CD14-positive monocyte (primary cell): ENCODE results near the gene NFIC. TPM values are rescaled to one million over a fixed set of nuclear protein-coding genes. Genes with fewer than 3 reads are reported as not detected.

Experiments
- DNase-seq, 3 donors: peaks; one replicate each; pipeline ENCODE4 v3.0.0-alpha.2; 2011 to 2022
- H2AFZ ChIP-seq: 2 replicates; pipeline ENCODE4 v1.6.0; 2012; ENCODE audit warnings: mild to moderate bottlenecking, low read depth, low read length, inconsistent platforms; ENCODE audit not compliant: insufficient read depth, poor library complexity, severe bottlenecking
- H3K27ac ChIP-seq, 2 donors: 1 replicate in 1 of 2; 2 replicates in 1 of 2; pipeline ENCODE4 v1.5.1; 2012 to 2013; ENCODE audit warnings: low read length in 2 of 2, control low read depth in 1 of 2, inconsistent platforms in 1 of 2, low read depth in 1 of 2, mild to moderate bottlenecking in 1 of 2
- H3K27me3 ChIP-seq, 2 donors: one replicate each; pipeline versions ENCODE4 v1.6.0 to v1.6.1; 2011 to 2013; ENCODE audit warnings: low read length in 2 of 2; ENCODE audit not compliant: control insufficient read depth in 2 of 2, insufficient read depth in 2 of 2
- H3K36me3 ChIP-seq, 2 donors: replicated peaks in 1 of 2; 1 replicate in 1 of 2; 2 replicates in 1 of 2; pipeline versions ENCODE4 v1.5.1 to v1.6.1; 2012 to 2013; ENCODE audit warnings: low read length in 2 of 2, control low read depth in 1 of 2, inconsistent platforms in 1 of 2, mild to moderate bottlenecking in 1 of 2; ENCODE audit not compliant: insufficient read depth in 2 of 2, control insufficient read depth in 1 of 2
- H3K4me1 ChIP-seq, 2 donors: 1 replicate in 1 of 2; 2 replicates in 1 of 2; pipeline versions ENCODE4 v1.5.1 to v1.6.1; 2012 to 2013; ENCODE audit warnings: low read length in 2 of 2, control low read depth in 1 of 2, inconsistent platforms in 1 of 2, mild to moderate bottlenecking in 1 of 2, moderate library complexity in 1 of 2; ENCODE audit not compliant: insufficient read depth in 2 of 2, control insufficient read depth in 1 of 2
- H3K4me2 ChIP-seq: replicated peaks from 2 replicates; pipeline ENCODE3; 2012; ENCODE audit warnings: low read length, moderate library complexity, mild to moderate bottlenecking; ENCODE audit not compliant: poor library complexity, severe bottlenecking; ENCODE audit errors: extremely low read depth
- H3K4me3 ChIP-seq, 3 experiments: fragments of 200-600 bp in 1 of 3; sonication (generic) in 1 of 3; replicated peaks in 1 of 3; 1 replicate in 2 of 3; 2 replicates in 1 of 3; pipeline ENCODE4 v1.5.1; 2011 to 2013; ENCODE audit warnings: low read length in 3 of 3, mild to moderate bottlenecking in 3 of 3, control low read depth in 2 of 3, low read depth in 2 of 3, inconsistent platforms in 1 of 3, moderate library complexity in 1 of 3
- H3K79me2 ChIP-seq: 2 replicates; pipeline ENCODE4 v1.6.0; 2012; ENCODE audit warnings: mild to moderate bottlenecking, control low read depth, inconsistent platforms, low read length, moderate library complexity; ENCODE audit not compliant: insufficient read depth
- H3K9ac ChIP-seq: 2 replicates; pipeline ENCODE4 v1.6.0; 2017; ENCODE audit warnings: low read length, mild to moderate bottlenecking; ENCODE audit not compliant: insufficient read depth, poor library complexity, severe bottlenecking
- H3K9me3 ChIP-seq, 2 donors: replicated peaks in 1 of 2; 1 replicate in 1 of 2; 2 replicates in 1 of 2; pipeline versions ENCODE4 v1.5.1 to v1.6.1; 2012 to 2013; ENCODE audit warnings: low read length in 2 of 2, control low read depth in 1 of 2; ENCODE audit not compliant: control insufficient read depth in 1 of 2, insufficient read depth in 1 of 2
- H4K20me1 ChIP-seq: 2 replicates; pipeline ENCODE4 v1.6.0; 2012; ENCODE audit warnings: mild to moderate bottlenecking, low read length, control low read depth, moderate library complexity; ENCODE audit not compliant: insufficient read depth
- H3K27ac Mint-ChIP-seq, 7 donors: one replicate each; pipeline ENCODE4 v1.8.0; 2020; ENCODE audit warnings: mild to moderate bottlenecking in 7 of 7, mixed read lengths in 7 of 7, moderate library complexity in 6 of 7, inconsistent platforms in 2 of 7
- H3K27me3 Mint-ChIP-seq, 3 donors: one replicate each; pipeline ENCODE4 v1.8.0; 2021 to 2022; ENCODE audit warnings: low read depth in 3 of 3, mild to moderate bottlenecking in 3 of 3, mixed read lengths in 3 of 3, moderate library complexity in 3 of 3, inconsistent platforms in 1 of 3
- H3K36me3 Mint-ChIP-seq, 2 donors: one replicate each; pipeline ENCODE4 v1.8.0; 2020; ENCODE audit warnings: mixed read lengths in 2 of 2, inconsistent platforms in 1 of 2, mild to moderate bottlenecking in 1 of 2
- H3K4me1 Mint-ChIP-seq: one replicate; pipeline ENCODE4 v1.8.0; 2020; ENCODE audit warnings: mild to moderate bottlenecking, mixed read lengths
- H3K4me3 Mint-ChIP-seq, 2 donors: one replicate each; pipeline ENCODE4 v1.8.0; 2020; ENCODE audit warnings: mild to moderate bottlenecking in 2 of 2, mixed read lengths in 2 of 2, moderate library complexity in 1 of 2
- H3K9me3 Mint-ChIP-seq, 7 donors: one replicate each; pipeline ENCODE4 v1.8.0; 2020 to 2022; ENCODE audit warnings: mixed read lengths in 7 of 7, mild to moderate bottlenecking in 6 of 7, moderate library complexity in 6 of 7, inconsistent platforms in 2 of 7
- CTCF ChIP-seq: fragments of 200-600 bp; IDR thresholded peaks from one replicate; pipeline ENCODE4 v1.8.0; 2022; ENCODE audit warnings: antibody characterized with exemption, mild to moderate bottlenecking
- WGBS: methylation state at CpG from one replicate; pipeline ENCODE4 v1.1.5; 2013; ENCODE audit warnings: missing lambda C conversion rate; ENCODE audit not compliant: insufficient coverage; 5-methylcytosine and 5-hydroxymethylcytosine counted together
- intact Hi-C, 2 donors: fragments of 100-400 bp; cut with micrococcal nuclease; formaldehyde crosslinking; loops; one replicate each; pipeline versions ENCODE4 v1.15.0 to v1.15.1; 2023
- polyA plus RNA-seq, 3 donors: library from polyadenylated mRNA; depleted of rRNA in 1 of 3; unstranded in 2 of 3; stranded (reverse) in 1 of 3; fragments of 300-500 nt in 2 of 3; fragments of >200 nt in 1 of 3; fragmentation: Illumina TruSeq in 2 of 3; gene quantifications; 1 replicate in 2 of 3; 2 replicates in 1 of 3; pipeline ENCODE4 v1.2.3, GENCODE V29; 2012 to 2021

Gene NFIC
- polyA plus RNA-seq, 3 donors, result 7.0 to 13.8 (median 11.5) TPM

DNA sequence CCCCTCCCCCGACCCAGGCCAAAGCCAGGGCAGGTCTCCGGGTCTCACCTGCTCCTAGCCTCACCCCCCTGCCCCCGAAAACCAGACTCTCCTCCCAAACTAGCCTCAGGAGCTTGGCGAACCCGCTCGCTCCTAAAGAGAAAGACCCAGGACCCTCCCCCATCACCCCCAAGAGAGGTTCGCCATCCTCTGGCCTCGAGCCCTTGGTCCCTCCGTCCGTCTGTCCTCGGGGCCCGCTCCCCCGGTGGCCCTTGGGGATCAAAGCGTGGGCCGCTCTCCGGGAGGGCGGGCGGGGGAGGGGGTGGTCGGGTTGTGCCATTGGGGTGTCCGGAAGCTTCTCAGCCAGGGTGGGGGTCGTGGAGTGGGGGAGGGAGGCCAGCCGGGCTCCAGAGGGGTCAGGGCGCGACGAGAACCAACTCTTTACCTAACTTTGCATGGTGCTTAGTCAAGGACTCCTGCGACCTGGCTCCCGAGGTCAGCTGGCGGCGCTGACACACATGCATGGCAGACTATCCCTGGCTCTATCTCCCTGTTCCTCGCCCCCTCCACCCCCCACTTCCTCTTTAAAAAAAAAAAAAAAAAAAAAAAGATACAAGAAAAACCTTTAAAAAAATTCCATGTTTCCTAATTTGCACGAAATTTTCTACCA lies 98.3 kb downstream of the NFIC start:
- Histone ChIP-seq H3K79me2 (no peaks in the 10 kb centered on the region), H3K27ac (no peak overlapping the region), H3K27me3 (no peaks in the 10 kb centered on the region), H3K9ac (no peak overlapping the region), H3K36me3 (peaks cover 11 to 29% of the 10 kb centered on the region in 2 donors), H3K4me1 (no peaks in the 10 kb centered on the region), H3K4me2 (no peak overlapping the region), H4K20me1 (peaks cover 35% of the 10 kb centered on the region), H2AFZ (no peak overlapping the region), H3K9me3 (no peaks in the 10 kb centered on the region), H3K4me3 (no peak overlapping the region)
- H3K4me1 Mint-ChIP-seq, result no peaks in the 10 kb centered on the region
- H3K27ac Mint-ChIP-seq, result no peak overlapping the region
- peaks cover 16 to 27% of the 10 kb centered on the region in 2 donors for H3K36me3 Mint-ChIP-seq
- intact Hi-C loops, result no loop called here
- TF ChIP-seq CTCF, result no peak
- 100% methylated on average over 2 of the region's 31 CpGs for WGBS
- no peak for DNase-seq
- H3K4me3 Mint-ChIP-seq, result no peak overlapping the region
- H3K9me3 Mint-ChIP-seq, result peaks cover 0 to 2% (median 0%) of the 10 kb centered on the region in 7 donors
- H3K27me3 Mint-ChIP-seq, result peaks cover 0 to 4% (median 0%) of the 10 kb centered on the region in 3 donors

DNA sequence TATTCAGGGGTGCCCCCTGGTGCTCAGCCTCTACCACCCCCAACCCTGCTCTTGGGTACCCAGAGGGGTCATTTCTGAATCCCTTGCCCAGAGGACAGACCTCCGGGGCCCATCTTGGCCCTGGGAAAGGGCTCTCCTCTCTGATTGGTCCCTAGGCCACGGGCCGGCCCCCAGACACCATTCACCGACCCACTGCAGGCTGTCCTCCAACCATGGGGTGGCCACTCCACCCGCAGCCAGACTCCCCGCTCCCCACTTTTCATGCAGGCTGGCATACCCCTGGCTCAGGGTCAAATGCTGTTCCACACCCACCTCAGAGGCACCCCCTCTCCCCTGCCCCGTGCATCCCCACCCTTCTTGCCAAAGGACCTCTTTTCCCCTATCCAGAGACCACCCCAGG lies 99.2 kb downstream of the NFIC start:
- Histone ChIP-seq H3K4me3 (no peak overlapping the region), H3K27ac (no peak overlapping the region), H3K4me1 (no peaks in the 10 kb centered on the region), H4K20me1 (peaks cover 31% of the 10 kb centered on the region), H2AFZ (no peak overlapping the region), H3K4me2 (no peak overlapping the region), H3K27me3 (no peaks in the 10 kb centered on the region), H3K9ac (no peak overlapping the region), H3K9me3 (no peaks in the 10 kb centered on the region), H3K79me2 (no peaks in the 10 kb centered on the region), H3K36me3 (peaks cover 8 to 21% of the 10 kb centered on the region in 2 donors)
- intact Hi-C loops, result no loop called here
- 94% methylated on average over 7 of the region's 7 CpGs for WGBS
- no peak for TF ChIP-seq CTCF
- Mint-ChIP-seq H3K27ac (peak overlapping the region in 4 of 7 donors; percentile 22 to 76 (median 43)), H3K4me3 (no peak overlapping the region), H3K4me1 (no peaks in the 10 kb centered on the region), H3K36me3 (peaks cover 12 to 19% of the 10 kb centered on the region in 2 donors), H3K9me3 (peaks cover 0 to 2% (median 0%) of the 10 kb centered on the region in 7 donors), H3K27me3 (peaks cover 0 to 6% (median 4%) of the 10 kb centered on the region in 3 donors)
- DNase-seq, result no peak
